LHCN-M2 (cell line): Measurements from ENCODE around the gene SYTL4. TPM values are rescaled to one million over a fixed set of nuclear protein-coding genes. Genes with fewer than 3 reads are reported as not detected.
A peak's percentile ranks its signal among the peaks of the same experiment; 100 is the strongest.
"Not testable (repeated sequence)": the region's sequence is repeated elsewhere in the genome, so short reads cannot be mapped to it uniquely, and the experiment has no call there.

Experiments used
- DNase-seq: peaks from one replicate; pipeline ENCODE4 v3.0.0-alpha.2; 2012; ENCODE audit warnings: low read depth
- polyA plus RNA-seq: library from polyadenylated mRNA; unstranded; fragments of >200 nt; gene quantifications from one replicate; pipeline ENCODE4 v1.2.1, GENCODE V29; 2012; ENCODE audit warnings: missing spikeins
- total RNA-seq: library from RNA; depleted of rRNA; stranded (reverse); fragments of >200 nt; gene quantifications from 2 replicates; pipeline ENCODE4 v1.2.3, GENCODE V29; 2014; rRNA removed

Gene SYTL4
- total RNA-seq = 2.7 and 3.2 TPM in 2 replicates
- 2.6 TPM for polyA plus RNA-seq

- DNase-seq = peak; percentile 3
Observed at GRCh38 chrX:100731441-100732281, at the start of gene SYTL4. TSS of gene SYTL4 (minus strand) at chrX:100732121. CDS start at chrX:100702037, 30,084 bp downstream.

- DNase-seq = not testable (repeated sequence)
Observed at GRCh38 chrX:100769439-100769838, 37.5 kb upstream of the SYTL4 start.

- peak; percentile 56 for DNase-seq
Observed at GRCh38 chrX:100768679-100769338, 36.9 kb upstream of the SYTL4 start.

DNA sequence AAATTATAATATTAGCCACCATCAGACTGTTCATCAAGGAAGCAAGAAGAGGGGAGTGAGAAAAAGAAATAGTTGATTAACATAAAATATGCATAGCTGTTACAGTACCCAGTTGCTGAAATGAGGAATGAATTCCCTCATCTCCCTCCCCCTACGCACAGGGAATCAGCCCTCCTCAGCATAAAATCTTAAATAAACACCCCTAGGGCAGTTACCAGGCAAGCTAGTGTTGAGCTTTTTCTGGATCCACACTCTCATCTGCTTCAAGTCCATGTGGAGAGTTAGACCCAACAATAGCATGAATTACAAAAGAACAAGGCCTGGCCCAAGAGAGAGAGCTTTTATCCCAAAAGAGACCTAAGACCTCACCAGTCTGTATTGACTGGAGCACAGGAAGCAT, 19.0 kb upstream of the SYTL4 start:
- no peak for DNase-seq

DNA sequence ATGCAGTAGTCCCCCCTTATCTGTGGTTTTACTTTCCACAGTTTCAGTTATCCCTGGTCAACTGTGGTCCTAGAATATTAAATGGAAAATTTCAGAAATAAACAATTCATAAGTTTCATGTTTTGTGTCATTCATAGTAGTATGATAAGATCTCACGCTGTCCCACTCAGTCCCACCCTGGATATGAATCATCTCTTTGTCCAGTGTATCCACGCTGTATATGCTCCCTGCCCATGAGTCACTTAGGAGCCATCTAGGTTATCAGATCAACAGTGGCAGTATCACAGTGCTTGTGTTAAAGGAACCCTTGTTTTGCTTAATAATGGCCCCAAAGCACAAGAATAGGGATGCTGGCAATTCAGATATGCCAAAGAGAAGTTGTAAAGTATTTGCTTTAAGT, 16.2 kb upstream of the SYTL4 start:
- peak; percentile 3 for DNase-seq

- DNase-seq = no peak
Observed at GRCh38 chrX:100747703-100748102, 15.8 kb upstream of the SYTL4 start.

- no peak for DNase-seq
Observed at GRCh38 chrX:100747090-100747489, 15.2 kb upstream of the SYTL4 start.

- no peak for DNase-seq
Observed at GRCh38 chrX:100745806-100746537, 14.1 kb upstream of the SYTL4 start.

- no peak for DNase-seq
Observed at GRCh38 chrX:100745205-100745604, 13.3 kb upstream of the SYTL4 start.

- no peak for DNase-seq
Observed at GRCh38 chrX:100743009-100743607, 11.2 kb upstream of the SYTL4 start.

- not testable (repeated sequence) for DNase-seq
Observed at GRCh38 chrX:100724006-100724405, 7.9 kb downstream of the SYTL4 start.

DNA sequence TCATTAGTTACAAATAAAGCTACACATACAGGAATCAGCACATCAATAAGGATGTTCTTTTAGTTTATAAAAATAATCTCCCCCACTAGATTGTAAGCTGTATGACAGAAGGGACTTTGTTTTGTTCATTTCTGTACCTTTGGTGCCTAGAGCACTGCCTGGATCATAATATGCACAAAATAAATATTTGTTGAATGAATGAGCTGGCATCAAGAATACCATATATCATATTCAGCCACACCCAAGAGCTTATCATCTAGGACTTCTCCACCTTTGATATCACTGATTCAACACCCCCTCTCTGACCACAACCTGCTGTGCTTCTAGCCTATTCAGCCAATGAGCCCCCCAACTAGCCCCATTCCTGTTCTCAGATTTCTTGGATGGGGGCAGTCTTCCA, 10.6 kb downstream of the SYTL4 start:
- DNase-seq = no peak

DNA sequence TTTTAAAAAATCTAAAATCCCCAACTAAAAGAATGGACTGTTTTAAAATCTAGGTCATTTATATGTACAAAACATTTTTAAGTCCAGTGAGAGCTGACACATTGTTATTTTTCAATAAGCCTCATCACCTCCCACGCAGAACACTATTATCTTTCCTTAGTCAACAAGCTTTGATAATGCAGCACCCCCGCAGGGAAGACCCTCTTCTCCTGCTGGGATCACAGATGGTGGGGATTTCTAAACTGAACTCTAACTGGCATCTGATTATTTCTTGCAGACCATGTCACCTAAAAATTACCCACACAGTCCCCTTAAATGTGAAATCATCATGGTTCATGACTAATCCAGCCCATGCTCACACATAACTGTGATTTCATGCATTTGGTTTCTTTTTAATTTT, 11.6 kb downstream of the SYTL4 start:
- DNase-seq = no peak

DNA sequence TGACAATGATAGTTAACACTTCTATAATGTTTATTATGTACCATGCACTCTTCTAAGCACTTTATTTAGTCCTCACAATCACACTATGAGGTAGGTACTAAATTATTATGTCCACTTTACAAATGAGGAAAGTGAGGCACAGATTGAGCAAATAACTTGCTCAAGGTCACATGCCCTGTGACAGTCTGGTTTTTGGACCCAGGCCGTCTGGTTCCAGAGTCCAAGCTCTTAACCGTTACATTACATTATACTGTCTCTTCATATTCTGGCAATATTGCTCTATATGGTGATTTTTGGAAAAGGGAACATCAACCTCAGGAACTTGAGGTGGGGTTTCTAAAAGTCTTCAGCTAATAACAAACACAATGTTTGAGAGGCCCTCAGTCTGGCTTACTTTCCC, 12.8 kb downstream of the SYTL4 start:
- no peak for DNase-seq

GRCh38 chrX:100717363-100717762, 14.6 kb downstream of the SYTL4 start:
- DNase-seq = no peak

- DNase-seq = no peak
Observed at GRCh38 chrX:100710816-100711215, 21.1 kb downstream of the SYTL4 start.

GRCh38 chrX:100704581-100705203, 27.2 kb downstream of the SYTL4 start:
- no peak for DNase-seq

DNA sequence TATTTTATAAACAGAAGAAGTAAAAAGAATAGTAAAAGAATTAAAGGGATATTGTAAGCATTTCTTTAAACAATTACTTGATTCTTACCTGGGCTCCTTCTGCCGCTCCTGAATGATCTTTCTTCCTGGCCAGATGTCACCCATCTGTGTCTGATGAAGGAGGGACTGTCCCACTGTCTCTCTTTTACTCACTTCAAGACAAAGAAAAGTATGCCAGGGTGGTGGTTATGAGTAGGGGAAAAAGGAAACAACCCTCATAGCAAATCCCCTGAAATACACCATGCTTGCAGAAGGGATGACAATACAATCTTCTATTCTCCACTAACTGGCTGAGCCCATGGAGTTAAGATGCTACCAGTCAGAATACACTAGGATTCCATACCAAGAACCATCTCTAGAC, 31.1 kb downstream of the SYTL4 start:
- no peak for DNase-seq

GRCh38 chrX:100698551-100698950, 33.4 kb downstream of the SYTL4 start:
- DNase-seq = no peak

GRCh38 chrX:100696699-100697351, 35.1 kb downstream of the SYTL4 start:
- DNase-seq = no peak

- DNase-seq = no peak
Observed at GRCh38 chrX:100695991-100696390, 35.9 kb downstream of the SYTL4 start.
